SK-N-MC (cell line): Measurements from ENCODE around the gene MED27.
"Not testable (repeated sequence)": the region's sequence is repeated elsewhere in the genome, so short reads cannot be mapped to it uniquely, and the experiment has no call there.

Source experiments
- EZH2 ChIP-seq: fragments of 200-600 bp; sonication (generic); IDR thresholded peaks from one replicate; pipeline ENCODE4 v1.6.1; 2017; ENCODE audit warnings: antibody characterized with exemption
- FOXP2 ChIP-seq: optimal IDR thresholded peaks from 2 replicates; pipeline ENCODE3; 2011; ENCODE audit warnings: mild to moderate bottlenecking, moderate library complexity; ENCODE audit not compliant: insufficient read depth; ENCODE audit errors: extremely low read length, control extremely low read depth
- POLR2AphosphoS5 ChIP-seq: IDR thresholded peaks from 2 replicates; pipeline ENCODE4 v1.6.1; 2012; ENCODE audit warnings: mild to moderate bottlenecking, low read depth, low read length, borderline replicate concordance

DNA sequence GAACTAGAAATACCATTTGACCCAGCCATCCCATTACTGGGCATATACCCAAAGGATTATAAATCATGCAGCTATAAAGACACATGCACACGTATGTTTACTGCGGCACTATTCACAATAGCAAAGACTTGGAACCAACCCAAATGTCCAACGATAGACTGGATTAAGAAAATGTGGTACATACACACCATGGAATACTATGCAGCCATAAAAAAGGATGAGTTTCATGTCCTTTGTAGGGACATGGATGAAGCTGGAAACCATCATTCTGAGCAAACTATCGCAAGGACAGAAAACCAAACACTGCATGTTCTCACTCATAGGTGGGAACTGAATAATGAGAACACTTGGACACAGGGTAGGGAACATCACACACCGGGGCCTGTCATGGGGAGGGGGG lies 158.0 kb downstream of the MED27 start:
- TF ChIP-seq EZH2, POLR2AphosphoS5, FOXP2: not testable (repeated sequence)
